ENCODE data around the gene ASH1L.
"Not testable (repeated sequence)": the region's sequence is repeated elsewhere in the genome, so short reads cannot be mapped to it uniquely, and the experiment has no call there.

ASH1L gene

GRCh38 chr1:155529109-155529508 is 33.5 kb downstream of the ASH1L start:
- Mint-ChIP-seq H3K27ac (no peak overlapping the region), H3K27me3 (ENCODE audit: low read depth) (no peaks in the 10 kb centered on the region), H3K4me3 (no peak overlapping the region)

DNA sequence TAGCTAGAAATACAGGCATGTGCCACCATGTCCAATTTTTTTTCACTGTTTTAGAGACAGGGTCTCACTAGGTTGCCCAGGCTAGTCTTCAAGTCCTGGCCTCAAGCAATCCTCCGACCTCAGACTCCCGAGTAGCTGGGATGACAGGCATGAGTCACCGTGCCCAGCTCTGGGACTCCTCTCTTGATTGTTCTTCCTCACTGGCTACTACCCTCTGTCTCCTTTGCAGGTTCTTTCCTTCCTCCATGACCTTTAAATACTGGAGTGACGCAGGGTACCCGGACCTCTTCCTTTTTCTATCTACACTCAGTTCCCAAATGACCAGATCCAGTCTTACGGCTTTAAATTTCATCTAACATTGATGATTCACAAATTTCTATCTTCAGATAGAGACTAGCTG is 34.9 kb downstream of the ASH1L start:
- peaks cover 18% of the 10 kb centered on the region for H3K4me1 Mint-ChIP-seq (ENCODE audit: low read depth)

More at GRCh38 chr1:155529109-155529508, 33.5 kb downstream of the ASH1L start:
- H3K4me1 Mint-ChIP-seq (ENCODE audit: low read depth): peaks cover 16% of the 10 kb centered on the region
- peaks cover 17% of the 10 kb centered on the region for H3K36me3 Mint-ChIP-seq (ENCODE audit: low read depth)
- no peaks in the 10 kb centered on the region for H3K9me3 Mint-ChIP-seq

GRCh38 chr1:155526356-155526755 is 36.2 kb downstream of the ASH1L start:
- Mint-ChIP-seq H3K27me3 (ENCODE audit: low read depth) (no peaks in the 10 kb centered on the region), H3K4me1 (ENCODE audit: low read depth) (peaks cover 18% of the 10 kb centered on the region), H3K27ac (no peak overlapping the region), H3K36me3 (ENCODE audit: low read depth) (peaks cover 10% of the 10 kb centered on the region), H3K4me3 (no peak overlapping the region), H3K9me3 (no peaks in the 10 kb centered on the region)

More for the DNA sequence above, 34.9 kb downstream of the ASH1L start:
- H3K9me3 Mint-ChIP-seq: no peaks in the 10 kb centered on the region
- H3K4me3 Mint-ChIP-seq: no peak overlapping the region
- no peaks in the 10 kb centered on the region for H3K27me3 Mint-ChIP-seq (ENCODE audit: low read depth)
- H3K36me3 Mint-ChIP-seq (ENCODE audit: low read depth): peaks cover 9% of the 10 kb centered on the region
- no peak overlapping the region for H3K27ac Mint-ChIP-seq

DNA sequence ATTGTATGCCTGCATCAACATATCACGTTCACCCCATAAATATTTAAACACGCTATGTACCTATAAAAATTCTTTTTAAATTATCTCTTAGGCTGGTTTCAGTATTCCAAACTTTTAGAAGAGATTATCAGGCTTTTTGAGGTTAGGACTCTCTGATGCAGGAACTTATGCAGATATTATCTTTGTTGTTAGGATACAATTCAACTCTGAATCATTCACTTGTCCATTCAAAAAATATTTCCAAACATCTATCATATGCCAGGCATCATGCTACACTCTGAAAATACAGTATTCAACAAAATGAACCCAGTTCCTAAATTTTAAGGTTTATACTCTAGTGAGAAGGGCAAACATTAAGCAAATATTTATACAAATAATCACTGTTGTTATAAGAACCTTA is 40.5 kb downstream of the ASH1L start:
- no peaks in the 10 kb centered on the region for H3K9me3 Mint-ChIP-seq
- no peak overlapping the region for H3K4me3 Mint-ChIP-seq
- no peaks in the 10 kb centered on the region for H3K27me3 Mint-ChIP-seq (ENCODE audit: low read depth)
- peaks cover 19% of the 10 kb centered on the region for H3K36me3 Mint-ChIP-seq (ENCODE audit: low read depth)
- H3K27ac Mint-ChIP-seq: no peak overlapping the region
- H3K4me1 Mint-ChIP-seq (ENCODE audit: low read depth): peaks cover 13% of the 10 kb centered on the region

- no peak overlapping the region for H3K4me3 Mint-ChIP-seq
- H3K27ac Mint-ChIP-seq: no peak overlapping the region
- H3K36me3 Mint-ChIP-seq (ENCODE audit: low read depth): peaks cover 23% of the 10 kb centered on the region
Observed at GRCh38 chr1:155518484-155518883, 44.1 kb downstream of the ASH1L start.

DNA sequence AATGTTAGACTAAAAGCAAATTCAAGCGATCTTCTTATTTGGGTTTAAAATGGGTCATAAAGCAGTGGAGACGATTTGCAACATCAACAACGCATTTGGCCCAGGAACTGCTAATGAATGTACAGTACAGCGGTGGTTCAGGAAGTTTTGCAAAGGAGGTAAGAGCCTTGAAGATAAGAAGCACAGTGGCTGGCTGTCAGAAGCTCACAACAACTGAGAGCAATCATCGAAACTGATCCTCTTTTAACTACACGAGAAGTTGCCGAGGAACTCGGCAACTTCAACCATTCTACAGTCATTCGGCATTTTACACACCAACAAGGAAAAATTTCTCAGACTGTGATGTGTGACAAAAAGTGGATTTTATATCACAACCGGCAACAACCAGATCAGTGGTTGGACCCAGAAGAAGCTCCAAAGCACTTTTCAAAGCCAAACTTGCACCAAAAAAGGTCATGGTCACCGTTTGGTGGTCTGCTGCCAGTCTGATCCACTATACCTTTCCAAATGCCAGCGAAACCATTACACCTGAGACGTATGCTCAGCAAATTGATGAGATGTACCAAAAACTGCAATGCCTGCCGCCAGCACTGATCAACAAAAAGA is 47.9 kb downstream of the ASH1L start:
- Mint-ChIP-seq H3K9me3 (no peaks in the 10 kb centered on the region), H3K4me3 (peak overlapping the region; percentile 59), H3K36me3 (ENCODE audit: low read depth) (peaks cover 17% of the 10 kb centered on the region), H3K27me3 (ENCODE audit: low read depth) (no peaks in the 10 kb centered on the region), H3K4me1 (ENCODE audit: low read depth) (peaks cover 30% of the 10 kb centered on the region), H3K27ac (peak overlapping the region; percentile 64)

More at GRCh38 chr1:155518484-155518883, 44.1 kb downstream of the ASH1L start:
- Mint-ChIP-seq H3K9me3 (no peaks in the 10 kb centered on the region), H3K4me1 (ENCODE audit: low read depth) (peaks cover 33% of the 10 kb centered on the region), H3K27me3 (ENCODE audit: low read depth) (no peaks in the 10 kb centered on the region)

DNA sequence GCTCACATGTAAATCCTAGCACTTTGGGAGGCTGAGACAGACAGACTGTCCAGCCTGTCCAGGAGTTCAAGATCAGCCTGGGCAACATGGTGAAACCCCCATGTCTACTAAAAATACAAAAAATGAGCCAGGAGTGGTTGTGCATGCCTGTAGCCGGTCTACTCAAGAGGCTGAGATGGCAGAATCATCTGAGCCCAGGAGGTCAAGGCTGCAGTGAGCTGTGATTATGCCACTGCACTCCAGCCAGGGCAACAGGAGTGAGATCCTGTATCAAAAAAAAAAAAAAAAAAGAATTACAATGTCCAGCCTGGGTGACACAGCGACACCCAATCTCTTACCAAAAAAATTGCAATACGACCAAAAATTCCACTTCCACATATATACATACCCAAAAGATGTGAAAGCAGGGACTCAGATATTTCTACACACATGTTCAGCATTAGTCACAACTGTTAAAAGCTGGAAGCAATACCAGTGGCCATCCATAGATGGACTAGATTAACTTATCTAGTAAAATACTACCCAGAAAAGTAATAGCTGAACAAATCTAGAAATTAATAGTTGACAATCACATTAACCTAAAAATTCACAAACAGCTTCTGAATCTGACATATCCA is 49.2 kb downstream of the ASH1L start:
- Mint-ChIP-seq H3K27me3 (ENCODE audit: low read depth) (no peaks in the 10 kb centered on the region), H3K4me1 (ENCODE audit: low read depth) (peaks cover 26% of the 10 kb centered on the region), H3K4me3 (no peak overlapping the region), H3K36me3 (ENCODE audit: low read depth) (peaks cover 13% of the 10 kb centered on the region), H3K27ac (no peak overlapping the region), H3K9me3 (no peaks in the 10 kb centered on the region)

GRCh38 chr1:155511385-155511784 is 51.2 kb downstream of the ASH1L start:
- peaks cover 29% of the 10 kb centered on the region for H3K4me1 Mint-ChIP-seq (ENCODE audit: low read depth)
- H3K4me3 Mint-ChIP-seq; H3K27ac Mint-ChIP-seq; H3K9me3 Mint-ChIP-seq; H3K36me3 Mint-ChIP-seq (ENCODE audit: low read depth); H3K27me3 Mint-ChIP-seq (ENCODE audit: low read depth): not testable (repeated sequence)

- Mint-ChIP-seq H3K9me3 (no peaks in the 10 kb centered on the region), H3K4me3 (no peak overlapping the region), H3K4me1 (ENCODE audit: low read depth) (peaks cover 19% of the 10 kb centered on the region), H3K27me3 (ENCODE audit: low read depth) (no peaks in the 10 kb centered on the region), H3K36me3 (ENCODE audit: low read depth) (peaks cover 7% of the 10 kb centered on the region), H3K27ac (no peak overlapping the region)
Observed at GRCh38 chr1:155509064-155509463, 53.5 kb downstream of the ASH1L start.

DNA sequence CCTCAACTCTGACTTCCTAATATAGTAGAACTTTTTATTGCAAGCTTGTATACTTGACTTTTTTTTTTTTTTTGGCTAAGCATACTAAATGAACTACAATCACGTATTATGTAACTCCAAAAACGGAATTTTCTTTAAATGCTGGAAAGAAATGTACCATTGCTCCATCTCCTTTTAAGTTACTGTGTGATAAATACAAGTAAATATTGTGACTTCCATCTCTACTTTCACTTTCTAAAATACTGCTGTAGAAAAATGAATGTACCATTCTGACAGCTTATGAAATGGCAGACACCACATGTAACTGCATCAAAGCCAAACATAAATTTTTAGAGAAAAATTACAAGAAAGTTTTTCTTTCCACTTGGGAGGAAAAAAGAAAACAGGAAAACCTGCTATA is 54.7 kb downstream of the ASH1L start:
- Mint-ChIP-seq H3K36me3 (ENCODE audit: low read depth) (peaks cover 5% of the 10 kb centered on the region), H3K4me3 (no peak overlapping the region), H3K9me3 (no peaks in the 10 kb centered on the region), H3K27me3 (ENCODE audit: low read depth) (no peaks in the 10 kb centered on the region), H3K27ac (peak overlapping the region; percentile 70), H3K4me1 (ENCODE audit: low read depth) (peaks cover 13% of the 10 kb centered on the region)

- not testable (repeated sequence) for H3K36me3 Mint-ChIP-seq (ENCODE audit: low read depth); H3K4me3 Mint-ChIP-seq; H3K27ac Mint-ChIP-seq; H3K9me3 Mint-ChIP-seq; H3K27me3 Mint-ChIP-seq (ENCODE audit: low read depth)
- peaks cover 13% of the 10 kb centered on the region for H3K4me1 Mint-ChIP-seq (ENCODE audit: low read depth)
Observed at GRCh38 chr1:155505963-155506362, 56.6 kb downstream of the ASH1L start.

DNA sequence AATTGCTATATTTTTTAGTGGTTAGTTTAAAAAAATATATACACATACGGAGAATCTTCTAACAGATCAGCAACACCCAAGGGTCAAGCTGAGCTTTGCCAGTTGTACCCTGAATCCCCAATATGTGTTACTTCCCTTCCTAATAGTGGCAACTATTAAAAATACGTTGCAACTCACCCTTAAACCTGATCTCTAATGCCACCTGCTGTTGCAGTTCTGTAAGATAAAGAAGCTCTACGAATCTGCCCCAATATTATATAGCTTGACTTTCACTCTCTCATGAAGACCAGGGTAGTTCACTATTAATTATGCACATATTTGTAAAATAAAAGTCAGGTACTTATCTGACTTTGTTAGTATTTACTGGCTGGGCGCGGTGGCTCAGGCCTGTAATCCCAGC is 58.4 kb downstream of the ASH1L start:
- Mint-ChIP-seq H3K4me1 (ENCODE audit: low read depth) (peaks cover 27% of the 10 kb centered on the region), H3K9me3 (no peaks in the 10 kb centered on the region), H3K27ac (no peak overlapping the region), H3K4me3 (no peak overlapping the region), H3K36me3 (ENCODE audit: low read depth) (peaks cover 3% of the 10 kb centered on the region), H3K27me3 (ENCODE audit: low read depth) (no peaks in the 10 kb centered on the region)

DNA sequence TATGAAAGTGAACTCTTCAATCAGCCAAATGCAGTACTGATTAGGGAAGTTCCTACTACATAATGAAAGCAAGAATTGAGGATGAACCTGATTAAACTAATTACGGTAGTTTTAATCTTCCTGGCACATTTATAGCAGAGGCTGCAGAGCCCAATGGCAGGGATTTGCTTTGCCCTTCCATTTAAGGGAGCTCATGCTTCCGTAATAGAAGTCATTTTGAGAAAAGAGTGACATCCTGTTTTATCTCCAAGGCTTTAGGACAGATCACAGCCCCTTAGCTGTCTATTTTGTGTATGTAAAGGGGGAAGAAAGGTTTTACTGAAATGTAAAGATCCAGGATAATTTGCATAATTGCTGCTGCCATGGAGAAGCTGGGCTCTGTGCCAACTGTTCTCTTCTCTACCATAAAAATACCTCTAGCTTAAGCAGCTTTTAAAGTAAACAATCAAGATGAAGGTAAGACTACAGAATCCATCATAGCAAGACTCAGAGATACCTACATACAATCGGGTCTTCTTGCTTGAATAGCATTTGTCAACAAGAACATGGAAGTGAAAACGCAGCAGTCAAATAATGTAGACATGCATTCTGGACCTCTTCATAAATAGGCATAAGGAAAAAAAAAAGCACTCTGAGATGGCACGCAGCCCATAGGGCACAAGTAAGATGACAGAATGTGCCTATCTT is 62.5 kb downstream of the ASH1L start:
- Mint-ChIP-seq H3K4me3 (no peak overlapping the region), H3K27ac (peak overlapping the region; percentile 9), H3K9me3 (no peaks in the 10 kb centered on the region), H3K36me3 (ENCODE audit: low read depth) (peaks cover 1% of the 10 kb centered on the region), H3K27me3 (ENCODE audit: low read depth) (no peaks in the 10 kb centered on the region), H3K4me1 (ENCODE audit: low read depth) (peaks cover 19% of the 10 kb centered on the region)

- Mint-ChIP-seq H3K36me3 (ENCODE audit: low read depth) (peaks cover 3% of the 10 kb centered on the region), H3K27me3 (ENCODE audit: low read depth) (no peaks in the 10 kb centered on the region), H3K9me3 (no peaks in the 10 kb centered on the region), H3K27ac (no peak overlapping the region), H3K4me3 (no peak overlapping the region), H3K4me1 (ENCODE audit: low read depth) (peaks cover 17% of the 10 kb centered on the region)
Observed at GRCh38 chr1:155499263-155499662, 63.3 kb downstream of the ASH1L start.

DNA sequence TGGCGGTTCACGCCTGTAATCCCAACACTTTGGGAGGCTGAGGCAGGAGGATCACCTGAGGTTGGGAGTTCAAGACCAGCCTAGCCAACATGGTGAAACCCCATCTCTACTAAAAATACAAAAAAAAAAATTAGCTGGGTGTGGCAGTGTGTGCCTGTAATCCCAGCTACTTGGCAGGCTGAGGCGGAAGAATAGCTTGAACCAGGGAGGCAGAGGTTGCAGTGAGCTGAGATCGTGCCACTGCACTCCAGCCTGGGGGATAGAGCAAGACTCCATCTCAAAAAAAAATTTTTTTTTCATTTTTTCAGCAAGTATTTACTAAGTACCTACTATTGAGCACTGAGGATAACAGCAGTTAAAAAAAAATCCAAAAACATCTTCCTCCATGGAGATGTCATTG is 69.0 kb downstream of the ASH1L start:
- not testable (repeated sequence) for H3K27me3 Mint-ChIP-seq (ENCODE audit: low read depth); H3K4me1 Mint-ChIP-seq (ENCODE audit: low read depth); H3K9me3 Mint-ChIP-seq; H3K4me3 Mint-ChIP-seq; H3K27ac Mint-ChIP-seq
- H3K36me3 Mint-ChIP-seq (ENCODE audit: low read depth): peaks cover 10% of the 10 kb centered on the region
